ENCODE results near the gene SLC18A2.

DNA sequence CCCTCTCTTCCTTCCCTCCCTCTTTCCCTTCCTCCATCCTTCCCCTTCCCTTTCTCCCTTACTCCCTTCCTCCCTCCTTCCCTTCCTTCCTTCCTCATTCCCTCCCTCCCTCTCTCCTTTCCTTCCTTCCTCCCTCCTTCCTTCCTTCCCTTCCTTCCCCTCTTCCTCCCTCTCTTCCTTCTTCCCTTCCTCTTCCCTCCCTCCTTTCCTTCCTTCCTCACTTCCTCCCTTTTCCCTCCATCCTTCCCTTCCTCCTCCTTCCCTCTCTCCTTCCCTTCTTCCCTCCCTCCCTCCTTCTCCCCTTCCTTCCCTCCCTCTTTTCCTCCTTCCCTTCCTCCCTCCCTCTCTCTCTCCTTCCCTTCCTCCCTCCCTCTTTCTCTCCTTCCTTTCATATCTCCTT is 12.7 kb upstream of the SLC18A2 start:
- TF ChIP-seq, protein P1, sequence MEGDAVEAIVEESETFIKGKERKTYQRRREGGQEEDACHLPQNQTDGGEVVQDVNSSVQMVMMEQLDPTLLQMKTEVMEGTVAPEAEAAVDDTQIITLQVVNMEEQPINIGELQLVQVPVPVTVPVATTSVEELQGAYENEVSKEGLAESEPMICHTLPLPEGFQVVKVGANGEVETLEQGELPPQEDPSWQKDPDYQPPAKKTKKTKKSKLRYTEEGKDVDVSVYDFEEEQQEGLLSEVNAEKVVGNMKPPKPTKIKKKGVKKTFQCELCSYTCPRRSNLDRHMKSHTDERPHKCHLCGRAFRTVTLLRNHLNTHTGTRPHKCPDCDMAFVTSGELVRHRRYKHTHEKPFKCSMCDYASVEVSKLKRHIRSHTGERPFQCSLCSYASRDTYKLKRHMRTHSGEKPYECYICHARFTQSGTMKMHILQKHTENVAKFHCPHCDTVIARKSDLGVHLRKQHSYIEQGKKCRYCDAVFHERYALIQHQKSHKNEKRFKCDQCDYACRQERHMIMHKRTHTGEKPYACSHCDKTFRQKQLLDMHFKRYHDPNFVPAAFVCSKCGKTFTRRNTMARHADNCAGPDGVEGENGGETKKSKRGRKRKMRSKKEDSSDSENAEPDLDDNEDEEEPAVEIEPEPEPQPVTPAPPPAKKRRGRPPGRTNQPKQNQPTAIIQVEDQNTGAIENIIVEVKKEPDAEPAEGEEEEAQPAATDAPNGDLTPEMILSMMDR (conservative IDR thresholded peaks at IDR 0.05) = no peak
- TF ChIP-seq ZFX (IDR thresholded peaks at IDR 0.05) = no peak

Measured in C4-2B (cell line).